ENCODE results near the gene ENOPH1. TPM values are rescaled to one million over a fixed set of nuclear protein-coding genes. Genes with fewer than 3 reads are reported as not detected.

Gene ENOPH1
- polyA plus RNA-seq, 3 donors, result 61.4 to 72.1 (median 67.9) TPM

- no peak for DNase-seq (ENCODE audit: extremely low read depth in 1 of 11, low read depth in 9 of 11, low spot score in 4 of 11)
Measured at GRCh38 chr4:82489076-82489475, 58.7 kb downstream of the ENOPH1 start.

GRCh38 chr4:82489987-82490386, 59.6 kb downstream of the ENOPH1 start:
- no peak for DNase-seq (ENCODE audit: extremely low read depth in 1 of 11, low read depth in 9 of 11, low spot score in 4 of 11)

DNA sequence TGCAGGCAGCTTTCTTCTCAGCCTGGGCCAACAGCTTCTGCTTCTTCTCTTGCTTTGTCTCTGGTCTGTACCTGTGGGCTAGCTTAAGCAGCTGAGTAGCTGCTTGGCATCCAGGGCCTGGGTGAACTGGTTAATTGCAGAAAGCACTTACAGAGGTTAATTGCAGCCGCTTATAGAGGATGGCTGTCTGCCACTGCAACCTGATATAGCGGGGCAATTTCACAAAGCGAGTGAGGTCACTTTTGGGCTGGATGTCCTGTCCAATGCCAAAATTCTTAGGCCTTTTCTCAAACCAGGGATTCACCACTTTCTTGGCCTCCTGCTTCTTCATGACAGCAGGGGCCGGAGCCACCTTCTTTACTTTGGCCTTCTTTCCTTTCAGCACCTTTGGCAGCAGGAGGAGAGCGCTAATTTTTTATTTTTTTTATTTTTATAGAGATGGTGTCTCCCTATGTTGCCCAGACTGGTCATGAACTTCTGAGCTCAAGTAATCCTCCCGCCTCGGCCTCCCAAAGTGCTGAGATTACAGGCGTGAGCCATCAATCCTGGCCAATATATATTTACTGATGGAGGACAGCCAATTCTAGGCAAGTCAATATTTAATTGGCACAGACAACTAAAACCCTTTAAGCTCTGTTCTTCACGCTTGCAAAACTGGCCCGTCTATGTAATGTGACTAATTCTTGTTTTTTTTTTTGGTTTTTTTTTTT, 61.0 kb downstream of the ENOPH1 start:
- no peak for DNase-seq (ENCODE audit: extremely low read depth in 1 of 11, low read depth in 9 of 11, low spot score in 4 of 11)

GRCh38 chr4:82493721-82494425, 63.5 kb downstream of the ENOPH1 start:
- DNase-seq (ENCODE audit: extremely low read depth in 1 of 11, low read depth in 9 of 11, low spot score in 4 of 11), result no peak

DNA sequence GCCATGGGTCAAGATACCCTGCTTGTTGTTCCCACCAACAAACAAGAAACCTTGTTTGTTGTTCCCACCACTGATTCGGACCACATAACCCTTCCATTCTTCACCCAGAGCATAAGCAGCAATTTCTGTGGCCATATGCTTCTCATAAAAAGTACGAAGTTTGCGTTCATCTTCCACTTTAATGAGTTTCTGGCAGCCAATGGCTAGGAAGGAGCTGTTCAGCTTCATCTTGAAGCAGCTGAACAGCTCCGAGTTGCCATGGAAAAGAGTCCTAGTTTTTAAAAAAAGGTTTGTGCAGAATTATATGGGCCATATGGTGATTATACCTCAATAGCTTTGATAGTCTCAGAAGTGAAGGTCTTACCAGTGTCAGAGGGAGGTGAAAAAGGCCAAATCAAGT, 65.3 kb downstream of the ENOPH1 start:
- no peak for DNase-seq (ENCODE audit: extremely low read depth in 1 of 11, low read depth in 9 of 11, low spot score in 4 of 11)

DNA sequence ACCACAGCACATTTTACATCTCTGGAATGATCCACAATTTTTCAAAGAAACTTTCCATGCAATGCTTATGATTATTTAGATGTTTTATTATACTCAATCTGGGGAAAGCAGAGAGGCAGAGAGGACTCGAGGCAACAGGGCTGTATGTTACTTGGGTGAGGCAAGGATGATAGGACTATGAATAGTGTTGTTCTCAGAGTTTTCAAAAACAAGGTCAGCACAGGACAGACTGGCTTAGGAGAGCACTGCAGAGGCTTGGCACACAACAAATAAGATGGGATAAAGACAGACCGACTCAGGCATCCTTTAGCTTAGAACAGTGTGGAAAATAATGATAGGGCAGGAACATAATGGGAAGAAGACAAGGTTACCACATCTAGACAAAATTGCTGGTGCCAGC, 66.0 kb downstream of the ENOPH1 start:
- no peak for DNase-seq (ENCODE audit: extremely low read depth in 1 of 11, low read depth in 9 of 11, low spot score in 4 of 11)

DNA sequence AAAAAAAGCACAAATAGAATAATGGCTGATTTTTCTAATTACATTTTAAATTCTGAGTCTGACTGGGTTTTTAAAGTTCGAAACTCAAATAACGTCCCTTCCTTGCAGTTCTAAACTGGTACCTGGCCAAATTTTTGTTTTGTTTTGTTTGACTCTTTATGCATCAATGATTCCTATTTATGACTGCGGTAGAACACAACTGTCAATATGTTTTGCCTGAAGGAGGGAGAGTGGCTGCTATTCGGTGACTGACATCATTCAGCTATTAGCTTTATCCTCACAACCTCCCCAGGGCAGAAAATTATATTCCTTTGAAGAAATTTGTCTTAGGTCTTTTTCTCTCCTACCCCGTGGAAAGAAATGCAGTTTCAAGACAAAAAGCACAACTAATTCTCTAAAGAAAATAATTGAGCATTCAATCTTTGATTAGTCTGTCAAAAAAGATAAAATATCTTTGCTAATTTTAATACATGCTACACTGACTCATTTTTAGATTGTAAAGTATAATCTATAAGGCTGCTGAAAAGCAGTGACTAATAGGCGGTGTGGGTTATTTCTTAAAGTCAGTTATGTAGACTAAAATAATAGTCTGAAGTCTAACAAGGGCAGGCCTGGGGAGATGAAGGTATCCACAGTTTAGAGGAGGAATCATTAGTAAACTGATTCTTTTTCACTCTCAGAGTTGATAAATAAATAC, 69.5 kb downstream of the ENOPH1 start:
- no peak for DNase-seq (ENCODE audit: extremely low read depth in 1 of 11, low read depth in 9 of 11, low spot score in 4 of 11)

DNA sequence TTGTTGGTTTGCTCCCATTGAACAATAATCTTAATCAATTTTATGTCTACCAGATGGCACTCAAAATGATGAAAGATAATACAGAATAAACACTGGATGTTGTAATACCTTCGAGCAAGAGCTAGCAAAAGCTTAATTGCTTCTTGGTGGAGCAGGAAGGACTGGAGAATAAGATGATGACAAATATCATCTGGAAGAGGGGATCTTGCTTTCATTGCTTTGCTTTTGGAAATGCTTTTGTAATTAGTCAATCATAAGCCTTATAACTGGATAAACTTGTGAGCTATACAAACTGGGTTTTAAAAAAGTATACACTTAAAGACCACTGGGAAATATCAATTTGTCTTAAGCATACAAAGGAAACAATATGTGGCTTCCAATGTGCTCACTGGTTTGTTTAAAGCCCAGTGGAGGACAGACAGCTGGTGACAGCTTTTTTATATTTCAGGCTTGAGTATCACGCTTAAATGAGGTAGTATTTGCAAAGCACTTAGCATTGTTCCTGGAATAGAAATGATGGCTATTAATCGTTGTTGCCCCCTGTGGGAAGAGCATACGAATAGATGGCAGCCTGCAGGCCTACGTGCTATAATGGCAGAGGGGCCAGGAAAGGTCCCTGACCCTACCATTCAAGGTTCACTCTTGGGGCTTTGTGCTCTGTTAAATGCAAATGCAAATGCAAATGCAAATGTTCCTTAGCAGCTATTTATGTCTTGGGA, 70.2 kb downstream of the ENOPH1 start:
- DNase-seq (ENCODE audit: extremely low read depth in 1 of 11, low read depth in 9 of 11, low spot score in 4 of 11), result no peak

DNA sequence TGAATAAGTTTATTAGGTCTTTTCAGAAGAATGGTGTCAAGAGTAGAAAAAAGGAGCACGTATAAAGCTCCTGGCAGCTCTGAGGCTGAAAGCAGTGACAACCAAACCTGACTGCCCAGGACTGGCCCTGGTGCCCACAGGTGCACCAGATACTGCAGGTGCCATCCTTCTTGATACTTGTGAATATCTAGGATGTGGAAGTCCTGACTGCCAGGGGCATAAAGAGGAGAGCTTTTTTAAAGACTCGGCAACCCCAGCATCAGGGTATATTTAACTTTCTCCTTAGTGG, 70.7 kb downstream of the ENOPH1 start:
- no peak for DNase-seq (ENCODE audit: extremely low read depth in 1 of 11, low read depth in 9 of 11, low spot score in 4 of 11)

GRCh38 chr4:82508011-82508410, 77.6 kb downstream of the ENOPH1 start:
- DNase-seq (ENCODE audit: extremely low read depth in 1 of 11, low read depth in 9 of 11, low spot score in 4 of 11), result no peak

- no peak for DNase-seq (ENCODE audit: extremely low read depth in 1 of 11, low read depth in 9 of 11, low spot score in 4 of 11)
Measured at GRCh38 chr4:82508806-82509428, 78.5 kb downstream of the ENOPH1 start.

DNA sequence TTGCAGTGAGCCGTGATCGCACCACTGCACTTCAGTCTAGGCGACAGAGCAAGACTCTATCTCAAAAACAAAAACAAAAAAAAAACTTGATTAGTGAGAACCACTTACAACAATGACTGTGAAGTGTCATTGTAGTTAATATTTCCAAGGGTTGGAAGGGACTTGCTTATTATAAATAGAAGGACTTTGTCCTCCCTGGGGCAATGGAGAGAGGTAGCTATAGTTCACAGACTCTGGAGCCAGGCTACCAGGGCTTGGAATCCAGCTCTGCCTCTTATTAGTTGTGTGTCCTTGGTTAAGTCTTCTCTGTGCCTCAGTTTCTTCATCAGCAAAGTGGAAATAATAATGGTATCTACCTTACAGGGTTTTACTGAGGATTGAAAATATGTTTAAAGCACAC, 79.8 kb downstream of the ENOPH1 start:
- no peak for DNase-seq (ENCODE audit: extremely low read depth in 1 of 11, low read depth in 9 of 11, low spot score in 4 of 11)

Other genes with a start within 250 kb of the ENOPH1 start
- 100 to 1,000 TPM; 517 to 689 (median 574) TPM for gene HNRNPD, start 56.6 kb upstream of the ENOPH1 start, polyA plus RNA-seq (ENCODE audit: insufficient read length in 3 of 3)
- gene HNRNPDL, start 128 bp upstream of the ENOPH1 start, polyA plus RNA-seq (ENCODE audit: insufficient read length in 3 of 3), result 100 to 1,000 TPM; 565 to 656 (median 576) TPM
- gene TMEM150C, start 131.4 kb downstream of the ENOPH1 start, polyA plus RNA-seq (ENCODE audit: insufficient read length in 3 of 3), result 10 to 100 TPM; 25.6 to 26.7 (median 26.4) TPM